IMR-90 (cell line): ENCODE data around the gene COL4A1.

ENCODE experiments used
- CEBPB ChIP-seq: IDR thresholded peaks from 2 replicates; pipeline ENCODE4 v1.6.1; 2012; ENCODE audit warnings: low read depth, low read length, improper control_type of control experiment
- CHD1 ChIP-seq: IDR thresholded peaks from 2 replicates; pipeline ENCODE4 v1.6.1; 2012; ENCODE audit warnings: low read depth, low read length, improper control_type of control experiment
- FOS ChIP-seq: fragments of 150-350 bp; IDR thresholded peaks from 2 replicates; pipeline ENCODE4 v1.6.1; 2016; ENCODE audit warnings: low read depth, low read length
- MAZ ChIP-seq: IDR thresholded peaks from 2 replicates; pipeline ENCODE4 v1.6.1; 2012; ENCODE audit warnings: low read depth, mild to moderate bottlenecking, low read length, improper control_type of control experiment, moderate library complexity, borderline replicate concordance
- MXI1 ChIP-seq: IDR thresholded peaks from 2 replicates; pipeline ENCODE4 v1.6.1; 2012; ENCODE audit warnings: low read depth, mild to moderate bottlenecking, low read length, moderate library complexity, borderline replicate concordance
- NFE2L2 ChIP-seq: fragments of 150-350 bp; IDR thresholded peaks from 2 replicates; pipeline ENCODE4 v1.6.1; 2016; ENCODE audit warnings: low read depth, mild to moderate bottlenecking, low read length
- POLR2A ChIP-seq: IDR thresholded peaks from 2 replicates; pipeline ENCODE4 v1.6.1; 2012; ENCODE audit warnings: mild to moderate bottlenecking, low read depth, low read length
- RAD21 ChIP-seq: IDR thresholded peaks from 2 replicates; pipeline ENCODE4 v1.6.1; 2012; ENCODE audit warnings: low read length, improper control_type of control experiment
- RCOR1 ChIP-seq: IDR thresholded peaks from 2 replicates; pipeline ENCODE4 v1.6.1; 2012; ENCODE audit warnings: mild to moderate bottlenecking, low read length, improper control_type of control experiment; ENCODE audit not compliant: insufficient replicate concordance
- RFX5 ChIP-seq: IDR thresholded peaks from 2 replicates; pipeline ENCODE4 v1.8.0; 2012; ENCODE audit warnings: low read depth, mild to moderate bottlenecking, low read length, moderate library complexity
- SMC3 ChIP-seq: fragments of 150-350 bp; IDR thresholded peaks from 2 replicates; pipeline ENCODE4 v1.6.1; 2016; ENCODE audit warnings: low read depth, mild to moderate bottlenecking, antibody characterized with exemption, low read length, moderate library complexity
- USF2 ChIP-seq: fragments of 150-350 bp; IDR thresholded peaks from 2 replicates; pipeline ENCODE4 v1.6.1; 2017; ENCODE audit warnings: mild to moderate bottlenecking, antibody characterized with exemption, low read length, low read depth
- TF ChIP-seq, protein P1 (sequence below): conservative IDR thresholded peaks from 2 replicates; pipeline ENCODE4 v1.5.1; 2012; ENCODE audit warnings: mild to moderate bottlenecking, low read depth, low read length, improper control_type of control experiment

GRCh38 chr13:110123041-110123809, 183.7 kb downstream of the COL4A1 start:
- TF ChIP-seq RAD21 (no peak), CEBPB (no peak), RFX5 (no peak), USF2 (no peak), POLR2A (no peak), RCOR1 (no peak), MXI1 (no peak), FOS (no peak), CHD1 (no peak), NFE2L2 (no peak), MAZ (no peak), SMC3 (no peak)
- TF ChIP-seq, protein P1, sequence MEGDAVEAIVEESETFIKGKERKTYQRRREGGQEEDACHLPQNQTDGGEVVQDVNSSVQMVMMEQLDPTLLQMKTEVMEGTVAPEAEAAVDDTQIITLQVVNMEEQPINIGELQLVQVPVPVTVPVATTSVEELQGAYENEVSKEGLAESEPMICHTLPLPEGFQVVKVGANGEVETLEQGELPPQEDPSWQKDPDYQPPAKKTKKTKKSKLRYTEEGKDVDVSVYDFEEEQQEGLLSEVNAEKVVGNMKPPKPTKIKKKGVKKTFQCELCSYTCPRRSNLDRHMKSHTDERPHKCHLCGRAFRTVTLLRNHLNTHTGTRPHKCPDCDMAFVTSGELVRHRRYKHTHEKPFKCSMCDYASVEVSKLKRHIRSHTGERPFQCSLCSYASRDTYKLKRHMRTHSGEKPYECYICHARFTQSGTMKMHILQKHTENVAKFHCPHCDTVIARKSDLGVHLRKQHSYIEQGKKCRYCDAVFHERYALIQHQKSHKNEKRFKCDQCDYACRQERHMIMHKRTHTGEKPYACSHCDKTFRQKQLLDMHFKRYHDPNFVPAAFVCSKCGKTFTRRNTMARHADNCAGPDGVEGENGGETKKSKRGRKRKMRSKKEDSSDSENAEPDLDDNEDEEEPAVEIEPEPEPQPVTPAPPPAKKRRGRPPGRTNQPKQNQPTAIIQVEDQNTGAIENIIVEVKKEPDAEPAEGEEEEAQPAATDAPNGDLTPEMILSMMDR: no peak
